Suprapubic skin (tissue), 4 donors: Measurements from ENCODE around the gene PSMC4. TPM values are rescaled to one million over a fixed set of nuclear protein-coding genes. Genes with fewer than 3 reads are reported as not detected.

Experiments used
- DNase-seq, 2 donors: peaks; one replicate each; pipeline ENCODE4 v3.0.0-alpha.2; 2019; ENCODE audit warnings: low spot score in 2 of 2
- H3K27ac ChIP-seq: fragments of 200-600 bp; sonication (generic); one replicate; pipeline ENCODE4 v1.5.1; 2019
- H3K27me3 ChIP-seq: fragments of 200-600 bp; sonication (generic); one replicate; pipeline ENCODE4 v1.5.1; 2019
- H3K36me3 ChIP-seq: fragments of 200-600 bp; sonication (generic); one replicate; pipeline ENCODE4 v1.5.1; 2019
- H3K4me1 ChIP-seq: fragments of 200-600 bp; sonication (generic); one replicate; pipeline ENCODE4 v1.5.1; 2019
- H3K4me3 ChIP-seq: fragments of 200-600 bp; sonication (generic); one replicate; pipeline ENCODE4 v1.5.1; 2019; ENCODE audit warnings: mild to moderate bottlenecking
- H3K9me3 ChIP-seq: fragments of 200-600 bp; sonication (generic); one replicate; pipeline ENCODE4 v1.5.1; 2019
- CTCF ChIP-seq, 2 donors: fragments of 200-600 bp in 1 of 2; fragments of 450-650 bp in 1 of 2; sonication (generic) in 1 of 2; IDR thresholded peaks; one replicate each; pipeline ENCODE4 v1.5.1; 2016 to 2019; ENCODE audit warnings: antibody characterized with exemption in 2 of 2, mild to moderate bottlenecking in 1 of 2, moderate library complexity in 1 of 2
- EP300 ChIP-seq: sonication (generic); formaldehyde crosslinking; IDR thresholded peaks from one replicate; pipeline ENCODE4 v1.6.1; 2017; ENCODE audit warnings: antibody characterized with exemption
- POLR2A ChIP-seq, 2 donors: fragments of 450-650 bp; IDR thresholded peaks; one replicate each; pipeline ENCODE4 v1.6.1; 2017; ENCODE audit warnings: antibody characterized with exemption in 2 of 2, mild to moderate bottlenecking in 2 of 2, moderate library complexity in 2 of 2
- POLR2AphosphoS5 ChIP-seq, 3 donors: sonication (generic); formaldehyde crosslinking; IDR thresholded peaks; one replicate each; pipeline ENCODE4 v1.6.1; 2017; ENCODE audit warnings: antibody characterized with exemption in 3 of 3
- WGBS: methylation state at CpG from one replicate; pipeline ENCODE4 v1.1.5; 2018; 5-methylcytosine and 5-hydroxymethylcytosine counted together
- total RNA-seq, 4 donors: library from RNA; depleted of rRNA; stranded (reverse); fragments of >200 nt; gene quantifications; one replicate each; pipeline ENCODE4 v1.1.0, GENCODE V29; 2016

The PSMC4 gene
- total RNA-seq, 4 donors from 2014 or later, result 53.8 to 109 (median 95.9) TPM

- DNase-seq, result no peak
- peak overlapping the region; percentile 91 for H3K4me3 ChIP-seq
- TF ChIP-seq POLR2A (IDR thresholded peaks at IDR 0.05) (no peak), EP300 (no peak), POLR2AphosphoS5 (IDR thresholded peaks at IDR 0.05) (no peak), CTCF (IDR thresholded peaks at IDR 0.05) (no peak)
Observed at GRCh38 chr19:39969681-39970424, 1.1 kb upstream of the PSMC4 start.

GRCh38 chr19:39970425-39970674 lies 615 bp upstream of the PSMC4 start:
- TF ChIP-seq EP300, result no peak
- no peak for TF ChIP-seq POLR2A (IDR thresholded peaks at IDR 0.05)
- TF ChIP-seq CTCF (IDR thresholded peaks at IDR 0.05), result no peak
- no peaks in the 10 kb centered on the region for H3K9me3 ChIP-seq
- peaks cover 24% of the 10 kb centered on the region for H3K36me3 ChIP-seq
- H3K4me1 ChIP-seq, result peaks cover 23% of the 10 kb centered on the region
- DNase-seq, result no peak
- peak overlapping the region; percentile 91 for H3K4me3 ChIP-seq
- 3% methylated on average over 7 of the region's 11 CpGs for WGBS
- H3K27ac ChIP-seq, result peak overlapping the region; percentile 89
- no peaks in the 10 kb centered on the region for H3K27me3 ChIP-seq

More at GRCh38 chr19:39969681-39970424, 1.1 kb upstream of the PSMC4 start:
- peaks cover 23% of the 10 kb centered on the region for H3K4me1 ChIP-seq
- peak overlapping the region; percentile 89 for H3K27ac ChIP-seq
- no peaks in the 10 kb centered on the region for H3K27me3 ChIP-seq
- H3K36me3 ChIP-seq, result peaks cover 19% of the 10 kb centered on the region
- no peaks in the 10 kb centered on the region for H3K9me3 ChIP-seq
- WGBS, result 68% methylated on average over 13 of the region's 13 CpGs

- Histone ChIP-seq H3K4me3 (peak overlapping the region; percentile 91), H3K27ac (peak overlapping the region; percentile 68), H3K4me1 (peaks cover 23% of the 10 kb centered on the region), H3K27me3 (no peaks in the 10 kb centered on the region), H3K9me3 (no peaks in the 10 kb centered on the region), H3K36me3 (peaks cover 36% of the 10 kb centered on the region)
- TF ChIP-seq CTCF (IDR thresholded peaks at IDR 0.05) (no peak), POLR2A (IDR thresholded peaks at IDR 0.05) (no peak), POLR2AphosphoS5 (IDR thresholded peaks at IDR 0.05) (no peak), EP300 (no peak)
- DNase-seq, result no peak
- 2% methylated on average over 19 of the region's 21 CpGs for whole genome bisulfite sequencing
Observed at GRCh38 chr19:39971380-39972035, 543 bp downstream of the PSMC4 start.

- 81% methylated on average over 24 of the region's 24 CpGs for WGBS
- Histone ChIP-seq H3K27ac (no peak overlapping the region), H3K4me3 (no peak overlapping the region), H3K9me3 (no peaks in the 10 kb centered on the region), H3K27me3 (no peaks in the 10 kb centered on the region), H3K36me3 (peaks cover 66% of the 10 kb centered on the region), H3K4me1 (peaks cover 22% of the 10 kb centered on the region)
- TF ChIP-seq POLR2AphosphoS5 (IDR thresholded peaks at IDR 0.05) (no peak), POLR2A (IDR thresholded peaks at IDR 0.05) (no peak), EP300 (no peak), CTCF (IDR thresholded peaks at IDR 0.05) (no peak)
- no peak for DNase-seq
Observed at GRCh38 chr19:39974377-39975155, 3.6 kb downstream of the PSMC4 start.

- no peak for DNase-seq
- TF ChIP-seq POLR2AphosphoS5 (IDR thresholded peaks at IDR 0.05) (no peak), EP300 (no peak), POLR2A (IDR thresholded peaks at IDR 0.05) (no peak)
- Histone ChIP-seq H3K9me3 (peaks cover 22% of the 10 kb centered on the region), H3K27ac (no peak overlapping the region), H3K27me3 (no peaks in the 10 kb centered on the region), H3K4me3 (no peak overlapping the region), H3K4me1 (no peaks in the 10 kb centered on the region), H3K36me3 (peaks cover 52% of the 10 kb centered on the region)
- 94% methylated on average over 1 of the region's 1 CpG for WGBS
Observed at GRCh38 chr19:39982883-39983282, 11.9 kb downstream of the PSMC4 start.
